GM23338 (cell line): ENCODE measurements around the gene MGAT5. TPM values are rescaled to one million over a fixed set of nuclear protein-coding genes. Genes with fewer than 3 reads are reported as not detected.

Experiments
- ATAC-seq: fragments of 200-7000 bp; cut with Tn5 transposase; 3 replicates; pipeline ENCODE4 v1.9.1; 2020
- DNase-seq: peaks from one replicate; pipeline ENCODE4 v3.0.0-alpha.2; 2015; ENCODE audit warnings: low spot score
- H2AFZ ChIP-seq: fragments of 200-600 bp; sonication (generic); 2 replicates; pipeline ENCODE4 v1.8.0; 2016; ENCODE audit warnings: antibody characterized with exemption, mild to moderate bottlenecking, moderate library complexity
- H3F3A ChIP-seq: fragments of 200-600 bp; sonication (generic); replicated peaks from 2 replicates; pipeline ENCODE4 v1.8.0; 2017; ENCODE audit warnings: antibody characterized with exemption, mixed run types, low read depth
- H3K27ac ChIP-seq: fragments of 200-600 bp; sonication (generic); 2 replicates; pipeline ENCODE4 v1.6.1; 2016; ENCODE audit warnings: low read depth
- H3K27me3 ChIP-seq: fragments of 200-600 bp; sonication (generic); 2 replicates; pipeline ENCODE4 v1.8.0; 2016; ENCODE audit warnings: mild to moderate bottlenecking, mixed run types, moderate library complexity; ENCODE audit not compliant: insufficient read depth
- H3K36me3 ChIP-seq: fragments of 200-600 bp; sonication (generic); 2 replicates; pipeline ENCODE4 v1.8.0; 2016; ENCODE audit warnings: mild to moderate bottlenecking; ENCODE audit not compliant: insufficient read depth
- H3K4me1 ChIP-seq: fragments of 200-600 bp; sonication (generic); 2 replicates; pipeline ENCODE4 v1.8.0; 2016; ENCODE audit warnings: mild to moderate bottlenecking, moderate library complexity; ENCODE audit not compliant: insufficient read depth
- H3K4me2 ChIP-seq: fragments of 200-600 bp; sonication (generic); 2 replicates; pipeline ENCODE4 v1.7.1; 2017; ENCODE audit warnings: mixed run types
- H3K4me3 ChIP-seq: fragments of 200-600 bp; sonication (generic); 2 replicates; pipeline ENCODE4 v1.6.1; 2016; ENCODE audit warnings: mixed run types
- H3K79me2 ChIP-seq: fragments of 200-600 bp; sonication (generic); replicated peaks from 2 replicates; pipeline ENCODE4 v1.8.0; 2017; ENCODE audit warnings: mild to moderate bottlenecking; ENCODE audit not compliant: insufficient read depth
- H3K9me2 ChIP-seq: fragments of 200-600 bp; sonication (generic); 2 replicates; pipeline ENCODE4 v1.8.0; 2017; ENCODE audit not compliant: insufficient read depth
- H4K20me1 ChIP-seq: fragments of 200-600 bp; sonication (generic); replicated peaks from 2 replicates; pipeline ENCODE4 v1.8.0; 2017; ENCODE audit warnings: mild to moderate bottlenecking; ENCODE audit not compliant: insufficient read depth
- H3K27ac Mint-ChIP-seq: 2 replicates; pipeline ENCODE4 v1.8.0; 2020; ENCODE audit warnings: inconsistent platforms, mild to moderate bottlenecking, moderate library complexity, mixed read lengths
- H3K27me3 Mint-ChIP-seq: 3 replicates; pipeline ENCODE4 v1.8.0; 2022; ENCODE audit warnings: low read depth, mild to moderate bottlenecking, moderate library complexity, mixed read lengths, inconsistent platforms; ENCODE audit not compliant: insufficient read depth, poor library complexity
- H3K36me3 Mint-ChIP-seq: 3 replicates; pipeline ENCODE4 v1.8.0; 2021; ENCODE audit warnings: low read depth, mild to moderate bottlenecking, inconsistent platforms, moderate library complexity, mixed read lengths
- H3K4me1 Mint-ChIP-seq: 3 replicates; pipeline ENCODE4 v1.8.0; 2020; ENCODE audit warnings: mild to moderate bottlenecking, inconsistent platforms, mixed read lengths
- H3K4me3 Mint-ChIP-seq: 3 replicates; pipeline ENCODE4 v1.8.0; 2021; ENCODE audit warnings: moderate library complexity, mild to moderate bottlenecking, inconsistent platforms, mixed read lengths
- H3K9me3 Mint-ChIP-seq: 3 replicates; pipeline ENCODE4 v1.8.0; 2020; ENCODE audit warnings: moderate library complexity, mild to moderate bottlenecking, inconsistent platforms, mixed read lengths
- CREB1 ChIP-seq: fragments of 250-450 bp; sonication (Bioruptor Pico); IDR thresholded peaks from 2 replicates; pipeline ENCODE4 v1.5.0; 2020; ENCODE audit warnings: low read depth, mild to moderate bottlenecking, moderate library complexity
- EZH2 ChIP-seq: fragments of 200-600 bp; sonication (generic); IDR thresholded peaks from one replicate; pipeline ENCODE4 v1.8.0; 2017; ENCODE audit warnings: antibody characterized with exemption, mild to moderate bottlenecking, low read depth; ENCODE audit not compliant: unreplicated experiment
- EZH2phosphoT487 ChIP-seq: fragments of 200-600 bp; sonication (generic); IDR thresholded peaks from one replicate; pipeline ENCODE4 v1.8.1; 2018; ENCODE audit warnings: antibody characterized with exemption; ENCODE audit not compliant: unreplicated experiment
- JUNB ChIP-seq: IDR thresholded peaks from one replicate; pipeline ENCODE4 v1.6.1; 2016; ENCODE audit warnings: antibody characterized with exemption; ENCODE audit not compliant: unreplicated experiment
- NANOG ChIP-seq: IDR thresholded peaks from 2 replicates; pipeline ENCODE4 v1.6.1; 2016; ENCODE audit warnings: antibody characterized with exemption, borderline replicate concordance
- POLR2AphosphoS5 ChIP-seq: IDR thresholded peaks from 2 replicates; pipeline ENCODE4 v1.6.1; 2016; ENCODE audit warnings: antibody characterized with exemption, low read depth
- REST ChIP-seq: IDR thresholded peaks from one replicate; pipeline ENCODE4 v1.6.1; 2018; ENCODE audit warnings: antibody characterized with exemption; ENCODE audit not compliant: unreplicated experiment
- ZNF114 ChIP-seq: fragments of 250-450 bp; sonication (Bioruptor Pico); IDR thresholded peaks from 2 replicates; pipeline ENCODE4 v1.5.0; 2020; ENCODE audit warnings: mild to moderate bottlenecking, moderate library complexity
- ZNF331 ChIP-seq: fragments of 250-450 bp; sonication (Bioruptor Pico); IDR thresholded peaks from 2 replicates; pipeline ENCODE4 v1.5.0; 2020; ENCODE audit warnings: low read depth, mild to moderate bottlenecking, moderate library complexity
- polyA plus RNA-seq: library from polyadenylated mRNA; unstranded; fragments of >200 nt; fragmentation: Nextera tagmentation; extraction: Ambion mirVana; gene quantifications from 2 replicates; pipeline ENCODE4 v1.2.1, GENCODE V29; 2016
- total RNA-seq: library from RNA; depleted of rRNA; stranded (reverse); fragments of >200 nt; shearing (Covaris generic); gene quantifications from 2 replicates; pipeline ENCODE4 v1.2.3, GENCODE V29; 2014
- TF ChIP-seq, protein P1 (sequence below): IDR thresholded peaks from 2 replicates; pipeline ENCODE4 v1.6.1; 2016; ENCODE audit warnings: antibody characterized with exemption
- TF ChIP-seq, protein P2 (sequence below), 2 experiments: fragments of 200-600 bp in 1 of 2; sonication (generic) in 1 of 2; conservative IDR thresholded peaks; 2 replicates each; pipeline versions ENCODE4 v1.5.1 to v1.6.1; 2016 to 2017; ENCODE audit warnings: antibody characterized with exemption in 2 of 2, low read depth in 2 of 2, mild to moderate bottlenecking in 2 of 2, moderate library complexity in 1 of 2

MGAT5 gene
- total and polyA plus RNA-seq, 2 experiments from 2014 or later = 4.6 to 27.6 TPM

DNA sequence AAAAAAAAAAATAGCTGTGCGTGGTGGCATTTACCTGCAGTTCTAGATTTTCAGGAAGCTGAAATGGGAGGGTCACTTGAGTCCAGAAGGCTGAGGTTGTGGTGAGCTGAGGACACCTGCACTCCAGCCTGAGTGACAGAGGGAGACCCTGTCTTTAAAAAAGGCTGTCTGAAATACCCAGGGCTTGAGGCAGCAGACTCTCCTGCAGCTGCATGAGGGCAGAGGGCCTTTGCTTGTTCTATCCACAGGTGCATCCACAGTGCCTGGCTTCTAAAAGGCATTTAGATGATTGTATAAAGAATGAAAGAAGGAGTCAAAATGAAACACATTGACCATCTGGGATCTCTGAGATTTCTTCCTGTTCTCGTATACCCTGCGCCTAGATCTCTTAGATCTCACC lies 152.9 kb downstream of the MGAT5 start (continued):
- TF ChIP-seq JUNB (no peak), CREB1 (CRISPR knock-in tag) (no peak)
- TF ChIP-seq, protein P1, sequence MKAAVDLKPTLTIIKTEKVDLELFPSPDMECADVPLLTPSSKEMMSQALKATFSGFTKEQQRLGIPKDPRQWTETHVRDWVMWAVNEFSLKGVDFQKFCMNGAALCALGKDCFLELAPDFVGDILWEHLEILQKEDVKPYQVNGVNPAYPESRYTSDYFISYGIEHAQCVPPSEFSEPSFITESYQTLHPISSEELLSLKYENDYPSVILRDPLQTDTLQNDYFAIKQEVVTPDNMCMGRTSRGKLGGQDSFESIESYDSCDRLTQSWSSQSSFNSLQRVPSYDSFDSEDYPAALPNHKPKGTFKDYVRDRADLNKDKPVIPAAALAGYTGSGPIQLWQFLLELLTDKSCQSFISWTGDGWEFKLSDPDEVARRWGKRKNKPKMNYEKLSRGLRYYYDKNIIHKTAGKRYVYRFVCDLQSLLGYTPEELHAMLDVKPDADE = no peak

GRCh38 chr2:134407154-134407890 lies 153.4 kb downstream of the MGAT5 start:
- Histone ChIP-seq H4K20me1 (0 out of 2 replicates have a peak, but pooled peaks cover 3% of the 10 kb centered on the region), H3K4me1 (peaks cover 5% of the 10 kb centered on the region; the same call in 1 of the 2 replicates), H3F3A (no peaks in the 10 kb centered on the region), H3K27ac (no peak overlapping the region), H3K9me2 (no peaks in the 10 kb centered on the region), H3K79me2 (no peaks in the 10 kb centered on the region), H3K36me3 (no peaks in the 10 kb centered on the region), H3K4me2 (no peak overlapping the region), H2AFZ (no peak overlapping the region), H3K4me3 (no peak overlapping the region), H3K27me3 (no peaks in the 10 kb centered on the region)
- H3K36me3 Mint-ChIP-seq = no peaks in the 10 kb centered on the region
- H3K4me3 Mint-ChIP-seq = no peak overlapping the region
- no peak for ATAC-seq
- no peak overlapping the region for H3K27ac Mint-ChIP-seq
- TF ChIP-seq EZH2phosphoT487 (no peak), POLR2AphosphoS5 (no peak), ZNF114 (CRISPR knock-in tag) (no peak), NANOG (no peak), EZH2 (no peak), ZNF331 (CRISPR knock-in tag) (no peak), REST (no peak)
- TF ChIP-seq, protein P2, sequence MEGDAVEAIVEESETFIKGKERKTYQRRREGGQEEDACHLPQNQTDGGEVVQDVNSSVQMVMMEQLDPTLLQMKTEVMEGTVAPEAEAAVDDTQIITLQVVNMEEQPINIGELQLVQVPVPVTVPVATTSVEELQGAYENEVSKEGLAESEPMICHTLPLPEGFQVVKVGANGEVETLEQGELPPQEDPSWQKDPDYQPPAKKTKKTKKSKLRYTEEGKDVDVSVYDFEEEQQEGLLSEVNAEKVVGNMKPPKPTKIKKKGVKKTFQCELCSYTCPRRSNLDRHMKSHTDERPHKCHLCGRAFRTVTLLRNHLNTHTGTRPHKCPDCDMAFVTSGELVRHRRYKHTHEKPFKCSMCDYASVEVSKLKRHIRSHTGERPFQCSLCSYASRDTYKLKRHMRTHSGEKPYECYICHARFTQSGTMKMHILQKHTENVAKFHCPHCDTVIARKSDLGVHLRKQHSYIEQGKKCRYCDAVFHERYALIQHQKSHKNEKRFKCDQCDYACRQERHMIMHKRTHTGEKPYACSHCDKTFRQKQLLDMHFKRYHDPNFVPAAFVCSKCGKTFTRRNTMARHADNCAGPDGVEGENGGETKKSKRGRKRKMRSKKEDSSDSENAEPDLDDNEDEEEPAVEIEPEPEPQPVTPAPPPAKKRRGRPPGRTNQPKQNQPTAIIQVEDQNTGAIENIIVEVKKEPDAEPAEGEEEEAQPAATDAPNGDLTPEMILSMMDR (conservative IDR thresholded peaks at IDR 0.05; ENCODE audit: low read depth in 2 of 2) = no peak
- no peaks in the 10 kb centered on the region for H3K9me3 Mint-ChIP-seq
- peaks cover 9% of the 10 kb centered on the region; the same call in 2 of the 3 replicates for H3K4me1 Mint-ChIP-seq
- DNase-seq = no peak
- no peaks in the 10 kb centered on the region for H3K27me3 Mint-ChIP-seq
